GM21390 (cell line): ENCODE results near the gene DYRK2.
A peak's percentile ranks its signal among the peaks of the same experiment; 100 is the strongest.
"Not testable (repeated sequence)": the region's sequence is repeated elsewhere in the genome, so short reads cannot be mapped to it uniquely, and the experiment has no call there.

Experiments
- ATAC-seq: cut with Tn5 transposase; IDR thresholded peaks from one replicate; pipeline ENCODE4 v1.9.1; 2021; ENCODE audit not compliant: unreplicated experiment

DYRK2 gene

DNA sequence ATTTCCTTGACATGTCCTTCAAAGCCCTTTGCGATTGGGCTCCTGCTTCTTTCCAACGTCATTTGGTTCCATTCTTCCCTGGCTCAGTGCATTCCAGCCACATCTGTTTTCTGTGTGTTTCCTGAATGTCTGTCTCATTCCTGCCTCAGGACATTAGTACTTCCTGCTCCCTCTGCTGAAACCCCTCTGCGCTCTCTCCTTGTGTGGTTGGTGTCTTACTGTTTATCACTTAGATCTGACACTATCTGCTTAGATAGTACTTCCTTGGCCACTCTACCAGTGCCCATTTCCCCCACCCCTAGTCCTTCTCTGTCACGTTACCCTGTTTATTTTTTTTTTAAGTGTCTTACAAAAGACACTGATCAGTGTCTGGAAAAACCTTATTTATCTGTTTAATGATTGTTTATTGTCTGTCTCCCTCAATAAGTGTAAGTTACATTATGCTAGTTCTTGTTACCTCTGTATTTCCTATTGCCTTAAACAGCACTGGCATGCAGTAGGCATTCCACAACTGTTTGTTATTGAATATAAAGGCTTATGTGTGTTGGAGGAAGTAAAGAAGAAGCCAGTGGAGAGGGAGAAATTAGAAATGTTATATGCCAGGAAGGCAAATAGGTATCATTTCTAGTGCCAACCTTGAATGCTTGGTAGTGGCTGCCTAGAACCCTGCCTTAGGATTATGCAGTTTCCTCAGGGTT, 21.5 kb downstream of the DYRK2 start:
- no peak for ATAC-seq

- no peak for ATAC-seq
These were observed 22.9 kb downstream of the DYRK2 start for GRCh38 chr12:67671419-67671818.

GRCh38 chr12:67671892-67672291, 23.3 kb downstream of the DYRK2 start:
- no peak for ATAC-seq

- not testable (repeated sequence) for ATAC-seq
These were observed 24.0 kb downstream of the DYRK2 start for GRCh38 chr12:67672507-67672906.

- ATAC-seq, result not testable (repeated sequence)
These were observed 25.0 kb downstream of the DYRK2 start for GRCh38 chr12:67673509-67673908.

DNA sequence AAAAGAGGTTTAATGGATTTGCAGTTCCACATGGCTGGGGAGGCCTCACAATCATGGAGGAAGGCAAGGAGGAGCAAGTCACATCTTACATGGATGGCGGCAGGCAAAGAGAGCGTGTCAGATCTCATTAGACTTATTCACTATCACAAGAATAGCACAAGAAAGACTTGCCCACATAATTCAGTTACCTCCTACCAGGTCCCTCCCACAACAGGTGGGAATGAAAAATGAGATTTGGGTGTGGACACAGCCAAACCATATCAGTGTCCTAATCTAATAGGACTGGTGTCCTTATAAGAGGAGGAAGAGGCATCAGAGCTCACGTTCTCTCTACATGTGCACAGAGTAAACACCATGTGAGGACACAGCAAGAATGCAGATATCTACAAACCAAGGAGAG, 25.9 kb downstream of the DYRK2 start:
- ATAC-seq, result no peak

- no peak for ATAC-seq
These were observed 28.1 kb downstream of the DYRK2 start for GRCh38 chr12:67676624-67677023.

DNA sequence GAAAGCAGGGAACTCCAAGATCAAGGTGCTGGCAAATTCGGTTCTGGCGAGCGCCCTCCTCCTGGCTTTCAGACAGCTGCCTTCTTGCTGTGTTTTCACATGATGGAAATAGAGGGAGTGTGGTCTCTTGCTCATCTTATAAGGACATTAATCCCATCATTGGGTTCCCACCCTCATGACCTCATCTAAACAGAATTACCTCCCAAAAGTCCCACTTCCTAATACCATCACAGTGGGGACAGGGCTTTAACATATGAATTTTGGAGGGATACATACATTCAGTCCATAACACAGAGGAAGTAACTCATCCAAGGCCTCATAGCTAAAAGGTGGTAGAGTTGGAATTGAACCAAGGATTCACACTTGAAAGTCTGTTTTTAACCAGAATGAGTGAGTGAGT, 28.6 kb downstream of the DYRK2 start:
- no peak for ATAC-seq

GRCh38 chr12:67681105-67681778, 32.7 kb downstream of the DYRK2 start:
- ATAC-seq, result no peak

DNA sequence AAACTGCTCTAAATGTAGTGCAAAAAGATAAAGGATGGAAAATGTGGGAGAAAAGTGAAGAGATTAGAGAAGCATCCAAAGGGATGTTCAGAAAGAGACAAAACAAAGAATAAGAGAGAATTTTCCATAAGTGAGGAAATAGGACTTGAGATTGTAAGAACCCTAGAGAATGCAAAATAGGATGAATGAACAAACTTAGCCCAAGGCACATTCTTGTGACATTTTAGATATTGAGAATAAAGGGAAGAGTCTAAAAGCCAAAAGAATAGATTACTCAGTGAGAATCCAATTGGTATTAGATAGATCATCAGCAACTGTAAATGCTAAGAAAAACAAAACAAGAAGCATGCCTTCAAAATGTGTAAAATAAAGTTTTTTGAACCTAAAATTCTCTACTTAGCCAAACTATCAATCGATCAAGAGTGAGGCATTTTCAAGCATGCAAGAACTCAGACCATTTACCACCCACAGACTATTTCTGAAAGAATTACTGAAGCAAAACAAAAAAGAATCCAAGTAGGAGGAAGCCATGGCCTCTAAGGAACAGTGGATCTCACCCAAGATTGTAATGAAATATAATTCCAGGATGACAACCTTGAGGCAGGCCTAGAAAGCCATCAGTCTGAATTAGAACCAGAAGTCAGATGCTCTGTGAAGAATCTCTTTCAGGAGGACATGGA, 33.5 kb downstream of the DYRK2 start:
- ATAC-seq, result no peak

DNA sequence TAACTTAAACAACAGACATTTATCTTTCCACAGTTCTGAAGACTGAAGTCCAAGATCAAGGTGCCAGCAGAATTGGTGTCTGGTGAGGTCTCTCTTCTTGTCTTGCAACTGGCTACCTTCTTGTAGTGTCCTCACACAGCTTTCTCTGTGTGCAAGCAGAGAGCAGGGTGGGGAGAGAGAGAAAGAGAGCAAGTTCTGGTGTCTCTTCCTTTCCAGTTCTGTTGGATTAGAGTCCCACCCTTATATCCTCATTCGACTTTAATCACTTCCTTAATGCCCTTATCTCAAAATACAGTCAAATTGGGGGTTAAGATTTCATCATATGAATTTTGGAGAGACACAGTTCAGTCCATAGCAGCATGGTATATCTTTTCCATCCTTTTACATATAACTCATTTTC, 40.8 kb downstream of the DYRK2 start:
- ATAC-seq, result no peak

DNA sequence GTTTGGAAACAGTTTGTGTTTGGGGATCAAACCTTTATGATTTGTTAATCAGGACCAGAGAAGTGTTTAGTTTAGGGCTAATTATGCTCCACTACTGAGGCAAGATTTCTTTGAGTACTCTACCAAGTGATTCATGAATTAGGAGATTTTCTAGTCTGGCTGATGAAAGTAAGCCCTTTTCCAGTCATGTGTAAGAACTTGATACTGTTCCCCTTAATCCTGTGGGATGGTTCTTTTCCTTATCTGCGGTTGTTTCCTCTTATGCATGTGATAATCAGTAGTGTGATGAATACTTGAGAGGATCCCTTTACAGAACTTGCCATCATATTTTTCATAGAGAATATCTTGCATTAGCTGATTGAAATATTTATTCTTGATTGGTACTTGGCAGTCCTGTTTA, 42.1 kb downstream of the DYRK2 start:
- ATAC-seq, result no peak

DNA sequence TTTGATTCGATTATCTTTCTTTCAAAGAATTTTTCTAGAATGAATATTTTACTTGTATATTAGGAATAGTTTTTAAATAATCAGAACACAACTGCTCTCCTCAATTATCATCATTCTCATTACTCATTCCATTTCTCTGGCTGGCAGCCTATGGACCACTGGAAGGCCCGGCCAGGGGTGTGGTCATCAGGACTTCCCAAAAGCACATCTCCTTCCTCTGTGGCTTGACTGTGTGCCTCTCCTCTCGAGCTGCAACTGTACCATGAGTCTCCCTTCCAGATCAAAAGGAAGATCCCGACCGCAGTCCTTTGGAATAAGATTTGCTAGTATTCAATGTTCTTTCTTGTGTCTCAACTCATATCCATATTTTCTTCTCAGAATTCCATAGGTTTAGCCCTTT, 42.7 kb downstream of the DYRK2 start:
- no peak for ATAC-seq

GRCh38 chr12:67692135-67692534, 43.6 kb downstream of the DYRK2 start:
- ATAC-seq, result no peak

- ATAC-seq, result peak; percentile 60
These were observed 44.4 kb downstream of the DYRK2 start for GRCh38 chr12:67692966-67693365.

GRCh38 chr12:67693894-67694293, 45.3 kb downstream of the DYRK2 start:
- ATAC-seq, result no peak

DNA sequence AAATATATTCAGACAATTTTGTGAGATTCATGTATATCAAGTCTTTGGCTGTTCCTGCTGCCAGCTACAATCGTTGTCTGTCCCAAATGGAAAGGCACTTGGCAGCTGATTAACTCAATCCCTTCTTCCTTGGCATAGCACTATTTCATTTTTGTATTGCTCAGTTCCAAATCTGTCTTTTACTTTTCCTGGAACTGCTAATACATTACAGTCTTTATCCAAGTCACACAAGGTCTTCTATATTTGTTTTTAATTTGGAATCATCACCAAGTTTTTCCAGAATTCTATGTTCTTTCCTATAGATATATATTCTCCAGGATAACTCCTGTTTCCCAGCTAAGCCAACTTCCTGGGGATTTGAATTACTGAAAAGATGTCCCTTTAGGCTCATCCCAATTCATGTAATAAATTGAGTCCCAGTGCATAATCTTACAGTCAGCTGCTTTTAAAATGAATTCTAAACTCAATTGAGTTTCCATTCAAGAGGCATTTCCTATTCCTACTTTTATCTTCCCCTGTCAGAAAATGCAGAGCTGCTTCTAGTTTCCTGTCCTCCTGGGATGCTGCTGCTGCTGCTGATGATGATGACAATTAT, 45.9 kb downstream of the DYRK2 start:
- no peak for ATAC-seq

- ATAC-seq, result no peak
These were observed 47.4 kb downstream of the DYRK2 start for GRCh38 chr12:67695974-67696373.

- no peak for ATAC-seq
These were observed 48.9 kb downstream of the DYRK2 start for GRCh38 chr12:67697443-67697842.

- no peak for ATAC-seq
These were observed 49.4 kb downstream of the DYRK2 start for GRCh38 chr12:67697967-67698366.

GRCh38 chr12:67698672-67699581, 50.4 kb downstream of the DYRK2 start:
- peak; percentile 96 for ATAC-seq
